ENCODE measurements around the gene MAPKAPK2.

The MAPKAPK2 gene

GRCh38 chr1:206649261-206649921 lies 35.3 kb upstream of the MAPKAPK2 start:
- DNase-seq, result no peak
- no peaks in the 10 kb centered on the region for H3K27me3 ChIP-seq (replicated peaks; ENCODE audit: control insufficient read depth, insufficient read depth, low read length, poor library complexity, severe bottlenecking)
- no peak overlapping the region for H3K27ac ChIP-seq (ENCODE audit: insufficient read depth, low read length, poor library complexity, severe bottlenecking)
- no peak overlapping the region for H3K4me3 ChIP-seq (ENCODE audit: insufficient read depth, low read depth, low read length, poor library complexity, severe bottlenecking)
- no peaks in the 10 kb centered on the region for H3K36me3 ChIP-seq (ENCODE audit: control insufficient read depth, insufficient read depth, low read length)
- no peaks in the 10 kb centered on the region for H3K9me3 ChIP-seq (ENCODE audit: control insufficient read depth, low read length)
- H3K4me1 ChIP-seq (ENCODE audit: control insufficient read depth, insufficient read depth, low read length, poor library complexity, severe bottlenecking), result no peaks in the 10 kb centered on the region

DNA sequence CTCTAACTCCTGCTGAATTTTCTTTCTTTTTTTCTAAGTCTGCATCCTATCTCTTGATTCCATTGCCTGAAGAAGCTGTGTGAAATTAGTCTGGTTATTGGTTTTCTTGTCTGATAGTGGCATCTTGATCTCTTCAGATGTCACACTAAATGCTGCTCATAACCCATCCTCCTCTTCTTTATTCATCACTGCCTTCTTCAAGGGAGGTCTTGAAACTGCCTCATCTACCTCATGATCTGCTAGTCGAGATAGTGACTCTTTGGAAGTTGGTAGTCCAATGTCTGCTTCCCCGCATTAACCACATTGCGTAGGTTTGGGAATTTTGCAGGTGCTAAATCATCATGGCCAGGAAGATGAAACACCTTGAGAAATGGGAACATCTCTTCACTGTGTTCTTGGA lies 33.7 kb upstream of the MAPKAPK2 start:
- DNase-seq, result no peak
- H3K4me1 ChIP-seq (ENCODE audit: control insufficient read depth, insufficient read depth, low read length, poor library complexity, severe bottlenecking), result no peaks in the 10 kb centered on the region
- H3K4me3 ChIP-seq (ENCODE audit: insufficient read depth, low read depth, low read length, poor library complexity, severe bottlenecking), result no peak overlapping the region
- H3K36me3 ChIP-seq (ENCODE audit: control insufficient read depth, insufficient read depth, low read length), result no peaks in the 10 kb centered on the region
- no peaks in the 10 kb centered on the region for H3K9me3 ChIP-seq (ENCODE audit: control insufficient read depth, low read length)
- H3K27me3 ChIP-seq (replicated peaks; ENCODE audit: control insufficient read depth, insufficient read depth, low read length, poor library complexity, severe bottlenecking), result no peaks in the 10 kb centered on the region
- H3K27ac ChIP-seq (ENCODE audit: insufficient read depth, low read length, poor library complexity, severe bottlenecking), result no peak overlapping the region

DNA sequence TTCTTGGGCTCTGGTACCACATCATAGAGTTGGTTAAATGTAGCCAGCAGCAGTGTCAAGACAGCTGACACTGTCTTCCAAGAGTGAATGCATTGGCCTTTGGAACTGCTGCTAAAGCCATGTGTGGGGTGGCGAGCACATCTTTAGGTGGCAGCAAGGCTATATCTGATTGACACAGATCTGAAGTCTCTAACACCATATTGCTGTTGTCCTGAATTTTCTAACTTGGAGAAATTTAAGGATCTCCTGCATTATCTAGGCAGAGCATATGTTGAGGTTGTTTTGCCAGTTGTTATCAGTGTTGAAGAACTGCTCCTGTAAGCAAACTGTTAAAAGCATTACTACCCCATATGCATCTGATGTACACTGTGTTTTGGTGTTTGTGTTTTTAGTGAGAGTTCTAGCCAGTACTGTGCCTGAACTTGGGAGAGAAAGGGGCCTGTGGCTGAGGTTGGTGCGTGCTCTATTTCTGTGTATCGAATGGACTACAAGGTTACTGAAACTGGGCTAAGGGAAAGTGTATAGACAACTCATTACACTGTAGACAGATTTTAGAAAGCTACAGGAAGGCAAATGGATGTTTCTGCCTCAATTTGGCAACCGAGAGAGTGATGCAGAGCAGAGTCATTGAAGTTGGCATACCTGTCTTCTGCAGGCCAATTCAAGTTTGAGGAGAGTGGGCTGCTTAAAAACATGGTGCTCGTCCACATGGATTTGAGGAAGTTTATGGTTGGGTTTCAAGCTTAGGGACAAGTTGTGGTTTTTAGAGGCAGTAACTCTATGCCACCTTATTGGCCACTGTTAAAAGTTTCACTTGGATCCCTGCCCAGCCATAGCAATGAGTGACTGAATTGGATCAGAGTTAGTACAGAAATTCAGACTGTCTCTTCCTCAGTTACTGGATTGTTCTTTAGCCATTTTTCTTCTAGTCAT lies 32.5 kb upstream of the MAPKAPK2 start:
- H3K27ac ChIP-seq (ENCODE audit: insufficient read depth, low read length, poor library complexity, severe bottlenecking), result no peak overlapping the region
- no peaks in the 10 kb centered on the region for H3K27me3 ChIP-seq (replicated peaks; ENCODE audit: control insufficient read depth, insufficient read depth, low read length, poor library complexity, severe bottlenecking)
- H3K9me3 ChIP-seq (ENCODE audit: control insufficient read depth, low read length), result no peaks in the 10 kb centered on the region
- H3K4me1 ChIP-seq (ENCODE audit: control insufficient read depth, insufficient read depth, low read length, poor library complexity, severe bottlenecking), result no peaks in the 10 kb centered on the region
- no peak overlapping the region for H3K4me3 ChIP-seq (ENCODE audit: insufficient read depth, low read depth, low read length, poor library complexity, severe bottlenecking)
- no peaks in the 10 kb centered on the region for H3K36me3 ChIP-seq (ENCODE audit: control insufficient read depth, insufficient read depth, low read length)
- no peak for DNase-seq

- no peak overlapping the region for H3K4me3 ChIP-seq (ENCODE audit: insufficient read depth, low read depth, low read length, poor library complexity, severe bottlenecking)
- H3K9me3 ChIP-seq (ENCODE audit: control insufficient read depth, low read length), result no peaks in the 10 kb centered on the region
- peaks cover 3% of the 10 kb centered on the region for H3K27me3 ChIP-seq (replicated peaks; ENCODE audit: control insufficient read depth, insufficient read depth, low read length, poor library complexity, severe bottlenecking)
- DNase-seq, result no peak
- no peaks in the 10 kb centered on the region for H3K4me1 ChIP-seq (ENCODE audit: control insufficient read depth, insufficient read depth, low read length, poor library complexity, severe bottlenecking)
- no peaks in the 10 kb centered on the region for H3K36me3 ChIP-seq (ENCODE audit: control insufficient read depth, insufficient read depth, low read length)
- H3K27ac ChIP-seq (ENCODE audit: insufficient read depth, low read length, poor library complexity, severe bottlenecking), result no peak overlapping the region
Measured at GRCh38 chr1:206653715-206654459, 30.8 kb upstream of the MAPKAPK2 start.

GRCh38 chr1:206654828-206655227 lies 29.9 kb upstream of the MAPKAPK2 start:
- no peaks in the 10 kb centered on the region for H3K4me1 ChIP-seq (ENCODE audit: control insufficient read depth, insufficient read depth, low read length, poor library complexity, severe bottlenecking)
- peaks cover 3% of the 10 kb centered on the region for H3K27me3 ChIP-seq (replicated peaks; ENCODE audit: control insufficient read depth, insufficient read depth, low read length, poor library complexity, severe bottlenecking)
- no peak overlapping the region for H3K4me3 ChIP-seq (ENCODE audit: insufficient read depth, low read depth, low read length, poor library complexity, severe bottlenecking)
- no peak for DNase-seq
- no peaks in the 10 kb centered on the region for H3K9me3 ChIP-seq (ENCODE audit: control insufficient read depth, low read length)
- no peaks in the 10 kb centered on the region for H3K36me3 ChIP-seq (ENCODE audit: control insufficient read depth, insufficient read depth, low read length)
- no peak overlapping the region for H3K27ac ChIP-seq (ENCODE audit: insufficient read depth, low read length, poor library complexity, severe bottlenecking)

DNA sequence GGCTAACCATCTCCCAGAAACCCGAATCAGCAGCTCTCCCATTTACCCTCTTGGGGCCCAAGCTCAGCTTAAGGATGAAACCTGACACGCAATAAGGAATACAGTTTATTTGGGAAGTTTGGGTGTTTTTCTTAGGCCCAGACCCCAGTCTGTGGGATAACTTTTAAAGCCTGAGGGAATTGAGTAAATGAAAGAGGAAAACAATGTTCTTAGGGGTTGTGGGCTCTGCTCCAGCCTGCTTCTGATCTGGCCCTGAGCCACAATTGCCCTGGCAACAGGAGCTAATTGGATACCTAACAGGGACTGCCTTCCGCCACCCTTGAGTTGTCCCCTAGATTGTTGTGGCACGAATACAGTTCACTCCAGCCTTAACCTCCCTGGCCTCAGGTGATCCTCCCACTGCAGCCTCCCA lies 29.2 kb upstream of the MAPKAPK2 start:
- H3K4me1 ChIP-seq (ENCODE audit: control insufficient read depth, insufficient read depth, low read length, poor library complexity, severe bottlenecking), result no peaks in the 10 kb centered on the region
- DNase-seq, result no peak

GRCh38 chr1:206656936-206657335 lies 27.8 kb upstream of the MAPKAPK2 start:
- no peaks in the 10 kb centered on the region for H3K4me1 ChIP-seq (ENCODE audit: control insufficient read depth, insufficient read depth, low read length, poor library complexity, severe bottlenecking)
- DNase-seq, result no peak
- H3K9me3 ChIP-seq (ENCODE audit: control insufficient read depth, low read length), result no peaks in the 10 kb centered on the region
- no peak overlapping the region for H3K4me3 ChIP-seq (ENCODE audit: insufficient read depth, low read depth, low read length, poor library complexity, severe bottlenecking)
- H3K27me3 ChIP-seq (replicated peaks; ENCODE audit: control insufficient read depth, insufficient read depth, low read length, poor library complexity, severe bottlenecking), result peaks cover 3% of the 10 kb centered on the region
- H3K27ac ChIP-seq (ENCODE audit: insufficient read depth, low read length, poor library complexity, severe bottlenecking), result no peak overlapping the region
- no peaks in the 10 kb centered on the region for H3K36me3 ChIP-seq (ENCODE audit: control insufficient read depth, insufficient read depth, low read length)

More for the DNA sequence above, 29.2 kb upstream of the MAPKAPK2 start:
- H3K36me3 ChIP-seq (ENCODE audit: control insufficient read depth, insufficient read depth, low read length), result no peaks in the 10 kb centered on the region
- H3K4me3 ChIP-seq (ENCODE audit: insufficient read depth, low read depth, low read length, poor library complexity, severe bottlenecking), result no peak overlapping the region
- H3K27ac ChIP-seq (ENCODE audit: insufficient read depth, low read length, poor library complexity, severe bottlenecking), result no peak overlapping the region
- no peaks in the 10 kb centered on the region for H3K9me3 ChIP-seq (ENCODE audit: control insufficient read depth, low read length)
- H3K27me3 ChIP-seq (replicated peaks; ENCODE audit: control insufficient read depth, insufficient read depth, low read length, poor library complexity, severe bottlenecking), result peaks cover 3% of the 10 kb centered on the region

DNA sequence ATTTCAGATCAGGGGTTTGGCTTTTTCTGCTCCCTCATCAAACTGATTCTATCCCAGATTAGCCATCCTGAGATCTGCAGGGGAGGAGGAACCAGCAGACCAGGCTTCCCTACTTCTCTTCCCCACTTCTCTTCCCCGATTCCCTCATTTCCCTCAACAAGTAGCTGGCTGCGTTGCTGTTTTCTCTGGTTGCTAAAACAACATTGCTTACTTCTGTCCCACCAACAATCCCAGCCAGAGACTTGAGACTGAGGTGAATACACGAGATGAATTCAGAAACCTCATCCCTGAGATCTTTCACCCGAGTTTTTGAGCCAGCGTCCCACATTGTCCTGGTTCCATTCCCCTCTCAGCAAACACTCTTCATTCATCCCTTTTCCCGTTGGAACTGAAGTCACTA lies 27.0 kb upstream of the MAPKAPK2 start:
- no peaks in the 10 kb centered on the region for H3K9me3 ChIP-seq (ENCODE audit: control insufficient read depth, low read length)
- no peak for DNase-seq
- no peak overlapping the region for H3K4me3 ChIP-seq (ENCODE audit: insufficient read depth, low read depth, low read length, poor library complexity, severe bottlenecking)
- no peak overlapping the region for H3K27ac ChIP-seq (ENCODE audit: insufficient read depth, low read length, poor library complexity, severe bottlenecking)
- no peaks in the 10 kb centered on the region for H3K36me3 ChIP-seq (ENCODE audit: control insufficient read depth, insufficient read depth, low read length)
- no peaks in the 10 kb centered on the region for H3K4me1 ChIP-seq (ENCODE audit: control insufficient read depth, insufficient read depth, low read length, poor library complexity, severe bottlenecking)
- peaks cover 3% of the 10 kb centered on the region for H3K27me3 ChIP-seq (replicated peaks; ENCODE audit: control insufficient read depth, insufficient read depth, low read length, poor library complexity, severe bottlenecking)

- peak in 2 of 3 donors; percentile 29 to 30 for DNase-seq
Measured at GRCh38 chr1:206658264-206658980, 26.3 kb upstream of the MAPKAPK2 start.

More at GRCh38 chr1:206658264-206658980, 26.3 kb upstream of the MAPKAPK2 start:
- H3K27me3 ChIP-seq (replicated peaks; ENCODE audit: control insufficient read depth, insufficient read depth, low read length, poor library complexity, severe bottlenecking), result peaks cover 8% of the 10 kb centered on the region
- no peaks in the 10 kb centered on the region for H3K9me3 ChIP-seq (ENCODE audit: control insufficient read depth, low read length)
- no peak overlapping the region for H3K4me3 ChIP-seq (ENCODE audit: insufficient read depth, low read depth, low read length, poor library complexity, severe bottlenecking)
- H3K27ac ChIP-seq (ENCODE audit: insufficient read depth, low read length, poor library complexity, severe bottlenecking), result no peak overlapping the region
- no peaks in the 10 kb centered on the region for H3K36me3 ChIP-seq (ENCODE audit: control insufficient read depth, insufficient read depth, low read length)
- no peaks in the 10 kb centered on the region for H3K4me1 ChIP-seq (ENCODE audit: control insufficient read depth, insufficient read depth, low read length, poor library complexity, severe bottlenecking)
